ENCODE results near the gene SHISAL2A. TPM values are rescaled to one million over a fixed set of nuclear protein-coding genes. Genes with fewer than 3 reads are reported as not detected.

Gene SHISAL2A
- total and polyA plus RNA-seq, 2 donors (not counting 3 experiments of a cell fraction or from before 2014, with no cell fraction given): not detected

GRCh38 chr1:52613636-52614373, 19.2 kb upstream of the SHISAL2A start:
- no peaks in the 10 kb centered on the region for H3K79me2 ChIP-seq (ENCODE audit: control insufficient read depth, insufficient read depth, low read length)
- H3K9me1 ChIP-seq (replicated peaks; ENCODE audit: control insufficient read depth, extremely low read depth, insufficient read depth, low read length): no peaks in the 10 kb centered on the region
- intact Hi-C loops (cut with micrococcal nuclease) (no loop called here), dilution Hi-C loops (cut with MboI; ENCODE audit: extremely low pct_ligation_motif_present, low sequenced_read_pairs) (no loop called here)
- DNase-seq (ENCODE audit: low read depth, low spot score) (peak; percentile 57), FAIRE-seq (no peak)
- no peak overlapping the region for H3K9ac ChIP-seq (replicated peaks; ENCODE audit: extremely low read depth, insufficient read depth, low read length)
- H3K4me2 ChIP-seq (ENCODE audit: insufficient read depth, low read length): no peak overlapping the region
- no peak overlapping the region for H3K4me3 ChIP-seq (replicated peaks in 1 of 3; ENCODE audit: insufficient read depth in 1 of 3, low read depth in 1 of 3, low read length in 3 of 3)
- no peak overlapping the region for H3K27ac ChIP-seq (ENCODE audit: insufficient read depth, low read depth, low read length)
- H4K20me1 ChIP-seq (replicated peaks; ENCODE audit: control insufficient read depth, extremely low read depth, insufficient read depth, low read length): no peaks in the 10 kb centered on the region
- no TSS peak for BruUV-seq (replicated peaks)
- TF ChIP-seq, protein P1, sequence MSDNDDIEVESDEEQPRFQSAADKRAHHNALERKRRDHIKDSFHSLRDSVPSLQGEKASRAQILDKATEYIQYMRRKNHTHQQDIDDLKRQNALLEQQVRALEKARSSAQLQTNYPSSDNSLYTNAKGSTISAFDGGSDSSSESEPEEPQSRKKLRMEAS (IDR thresholded peaks at IDR 0.05; ENCODE audit: insufficient read depth, insufficient read length): no peak
- peak; percentile 15 for TF ChIP-seq GATA2 (IDR thresholded peaks at IDR 0.05; ENCODE audit: insufficient read depth, insufficient read length, low read depth, low read length)
- ChIA-PET POLR2A (interaction anchor here (0.6 kb wide), 1 partner anchor 14 kb away, joined by 8 read pairs; no protein-coding TSS in a partner anchor), CTCF (interaction anchor here (0.9 to 1.6 kb wide), 2 partner anchors 9 to 16 kb away, joined by 4 to 5 read pairs; no protein-coding TSS in a partner anchor)
- no peak overlapping the region for H2AFZ ChIP-seq (ENCODE audit: low read depth, low read length)
- no peaks in the 10 kb centered on the region for H3K9me3 ChIP-seq (replicated peaks; ENCODE audit: control insufficient read depth, insufficient read depth, low read length)
- H3K36me3 ChIP-seq (ENCODE audit: control insufficient read depth in 2 of 2, extremely low read depth in 1 of 2, insufficient read depth in 2 of 2, low read length in 2 of 2): no peaks in the 10 kb centered on the region
- no peaks in the 10 kb centered on the region for H3K4me1 ChIP-seq (ENCODE audit: control insufficient read depth, extremely low read depth, insufficient read depth, low read length)
- peaks cover 7 to 16% of the 10 kb centered on the region in 2 experiments for H3K27me3 ChIP-seq (ENCODE audit: control insufficient read depth in 2 of 2, insufficient read depth in 2 of 2, low read length in 2 of 2)

DNA sequence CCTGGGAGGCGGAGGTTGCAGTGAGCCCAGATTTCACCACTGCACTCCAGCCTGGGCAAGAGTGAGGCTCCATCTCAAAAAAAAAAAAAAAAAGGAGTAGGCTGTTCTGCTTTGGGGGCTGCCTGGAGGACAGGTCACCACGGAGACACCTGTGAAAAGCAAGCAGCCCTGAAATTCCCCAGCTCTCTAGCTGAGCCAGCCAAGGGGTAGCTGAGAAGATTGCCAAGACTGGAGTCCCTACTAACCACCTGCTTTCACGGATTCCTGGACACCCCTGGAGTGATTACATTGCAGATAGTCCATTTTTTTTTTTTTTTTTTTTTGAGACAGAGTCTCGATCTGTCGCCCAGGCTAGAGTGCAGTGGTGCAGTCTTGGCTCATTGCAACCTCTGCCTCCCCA, 18.3 kb upstream of the SHISAL2A start:
- no peak for FAIRE-seq
- Histone ChIP-seq H3K9me3 (replicated peaks; ENCODE audit: control insufficient read depth, insufficient read depth, low read length) (no peaks in the 10 kb centered on the region), H3K9me1 (replicated peaks; ENCODE audit: control insufficient read depth, extremely low read depth, insufficient read depth, low read length) (no peaks in the 10 kb centered on the region), H3K79me2 (ENCODE audit: control insufficient read depth, insufficient read depth, low read length) (no peaks in the 10 kb centered on the region), H2AFZ (ENCODE audit: low read depth, low read length) (no peak overlapping the region), H4K20me1 (replicated peaks; ENCODE audit: control insufficient read depth, extremely low read depth, insufficient read depth, low read length) (no peaks in the 10 kb centered on the region), H3K36me3 (ENCODE audit: control insufficient read depth in 2 of 2, extremely low read depth in 1 of 2, insufficient read depth in 2 of 2, low read length in 2 of 2) (no peaks in the 10 kb centered on the region), H3K4me2 (ENCODE audit: insufficient read depth, low read length) (no peak overlapping the region), H3K4me3 (replicated peaks in 1 of 3; ENCODE audit: insufficient read depth in 1 of 3, low read depth in 1 of 3, low read length in 3 of 3) (no peak overlapping the region), H3K27ac (ENCODE audit: insufficient read depth, low read depth, low read length) (no peak overlapping the region), H3K27me3 (ENCODE audit: control insufficient read depth in 2 of 2, insufficient read depth in 2 of 2, low read length in 2 of 2) (peaks cover 7 to 18% of the 10 kb centered on the region in 2 experiments), H3K9ac (replicated peaks; ENCODE audit: extremely low read depth, insufficient read depth, low read length) (no peak overlapping the region), H3K4me1 (ENCODE audit: control insufficient read depth, extremely low read depth, insufficient read depth, low read length) (no peaks in the 10 kb centered on the region)
- CTCF ChIA-PET: interaction anchor here (1.6 kb wide), 1 partner anchor 15 kb away, joined by 5 read pairs; no protein-coding TSS in a partner anchor
- DNase-seq (ENCODE audit: low read depth, low spot score): no peak
- intact Hi-C loops (cut with micrococcal nuclease): no loop called here
- POLR2A ChIA-PET: no interaction called here
- dilution Hi-C loops (cut with MboI; ENCODE audit: extremely low pct_ligation_motif_present, low sequenced_read_pairs): no loop called here
- BruUV-seq (replicated peaks): no TSS peak
- TF ChIP-seq EZH2 (IDR thresholded peaks at IDR 0.05; ENCODE audit: borderline replicate concordance, low read depth, low read length, severe bottlenecking): no peak
- TF ChIP-seq POLR2A (IDR thresholded peaks at IDR 0.05; ENCODE audit: low read depth, low read length): no peak
- no peak for TF ChIP-seq CTCF (IDR thresholded peaks at IDR 0.05; ENCODE audit: extremely low read depth in 1 of 2, insufficient read depth in 1 of 2, low read depth in 1 of 2, low read length in 2 of 2)
- no peak for TF ChIP-seq FOS (IDR thresholded peaks at IDR 0.05; ENCODE audit: borderline replicate concordance, insufficient read depth, low read length)
- TF ChIP-seq JUN (IDR thresholded peaks at IDR 0.05; ENCODE audit: borderline replicate concordance, insufficient read depth, insufficient read length, low read depth): no peak
- no peak for TF ChIP-seq MYC (IDR thresholded peaks at IDR 0.05; ENCODE audit: low read depth, low read length)
- TF ChIP-seq GATA2 (IDR thresholded peaks at IDR 0.05; ENCODE audit: insufficient read depth, insufficient read length, low read depth, low read length): no peak
- TF ChIP-seq, protein P1 (IDR thresholded peaks at IDR 0.05; ENCODE audit: insufficient read depth, insufficient read length): no peak
- no peak for TF ChIP-seq POLR2AphosphoS5 (IDR thresholded peaks at IDR 0.05; ENCODE audit: insufficient read depth, low read depth, low read length)

All from endothelial cell of umbilical vein (primary cell).